Bronchial epithelial cell (primary cell): Measurements from ENCODE around the gene ZBTB48. TPM values are rescaled to one million over a fixed set of nuclear protein-coding genes. Genes with fewer than 3 reads are reported as not detected.

Experiments
- DNase-seq: peaks from one replicate; pipeline ENCODE4 v3.0.0-alpha.2; 2010; ENCODE audit warnings: low read depth
- FAIRE-seq: peaks from 2 replicates; lab custom pipeline; 2011; peaks lifted over from hg19 to GRCh38; lab: Jason Lieb, UNC
- H3K27me3 ChIP-seq: 2 replicates; pipeline ENCODE4 v1.5.1; 2011; ENCODE audit warnings: low read length; ENCODE audit not compliant: control insufficient read depth, insufficient read depth
- H3K36me3 ChIP-seq: 2 replicates; pipeline ENCODE4 v1.5.1; 2011; ENCODE audit warnings: low read length; ENCODE audit not compliant: control insufficient read depth, insufficient read depth
- H3K4me3 ChIP-seq: 2 replicates; pipeline ENCODE4 v1.5.1; 2011; ENCODE audit warnings: mild to moderate bottlenecking, low read depth, low read length, control low read depth
- total RNA-seq: library from RNA; depleted of rRNA; stranded (reverse); fragments of >200 nt; gene quantifications from 2 replicates; pipeline ENCODE4 v1.2.1, GENCODE V29; 2014
- TF ChIP-seq, protein P1 (sequence below): IDR thresholded peaks from 2 replicates; pipeline ENCODE4 v1.5.1; 2011; ENCODE audit warnings: mild to moderate bottlenecking, moderate library complexity, low read length, control low read depth, inconsistent platforms; ENCODE audit not compliant: insufficient read depth, severe bottlenecking

Gene ZBTB48
- total RNA-seq, 1 donor from 2014 or later = 19.7 TPM

DNA sequence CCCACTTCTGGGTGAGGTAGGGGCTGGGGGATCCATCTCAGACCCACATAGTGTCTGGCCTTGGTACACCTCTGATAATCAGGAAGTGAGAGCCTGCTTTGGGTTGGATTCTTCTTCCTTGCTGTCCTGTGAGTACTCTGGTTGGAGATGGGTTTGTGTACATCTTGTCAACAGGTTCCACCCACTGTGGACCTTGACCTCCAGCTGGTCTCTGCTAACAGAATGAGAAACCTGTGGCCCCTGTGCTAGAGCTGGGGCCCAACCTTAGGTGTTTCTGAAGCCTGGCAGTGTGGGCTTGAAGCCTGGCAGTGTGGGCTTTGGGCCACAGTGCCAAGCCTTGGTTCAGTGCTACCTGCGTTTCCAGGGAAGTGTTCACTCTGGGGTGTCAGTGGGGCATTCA lies 2.6 kb downstream of the ZBTB48 start:
- TF ChIP-seq, protein P1, sequence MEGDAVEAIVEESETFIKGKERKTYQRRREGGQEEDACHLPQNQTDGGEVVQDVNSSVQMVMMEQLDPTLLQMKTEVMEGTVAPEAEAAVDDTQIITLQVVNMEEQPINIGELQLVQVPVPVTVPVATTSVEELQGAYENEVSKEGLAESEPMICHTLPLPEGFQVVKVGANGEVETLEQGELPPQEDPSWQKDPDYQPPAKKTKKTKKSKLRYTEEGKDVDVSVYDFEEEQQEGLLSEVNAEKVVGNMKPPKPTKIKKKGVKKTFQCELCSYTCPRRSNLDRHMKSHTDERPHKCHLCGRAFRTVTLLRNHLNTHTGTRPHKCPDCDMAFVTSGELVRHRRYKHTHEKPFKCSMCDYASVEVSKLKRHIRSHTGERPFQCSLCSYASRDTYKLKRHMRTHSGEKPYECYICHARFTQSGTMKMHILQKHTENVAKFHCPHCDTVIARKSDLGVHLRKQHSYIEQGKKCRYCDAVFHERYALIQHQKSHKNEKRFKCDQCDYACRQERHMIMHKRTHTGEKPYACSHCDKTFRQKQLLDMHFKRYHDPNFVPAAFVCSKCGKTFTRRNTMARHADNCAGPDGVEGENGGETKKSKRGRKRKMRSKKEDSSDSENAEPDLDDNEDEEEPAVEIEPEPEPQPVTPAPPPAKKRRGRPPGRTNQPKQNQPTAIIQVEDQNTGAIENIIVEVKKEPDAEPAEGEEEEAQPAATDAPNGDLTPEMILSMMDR = no peak
- Histone ChIP-seq H3K36me3 (peaks cover 4% of the 10 kb centered on the region), H3K27me3 (no peaks in the 10 kb centered on the region), H3K4me3 (no peak overlapping the region)
- DNase-seq = no peak
- no peak for FAIRE-seq

DNA sequence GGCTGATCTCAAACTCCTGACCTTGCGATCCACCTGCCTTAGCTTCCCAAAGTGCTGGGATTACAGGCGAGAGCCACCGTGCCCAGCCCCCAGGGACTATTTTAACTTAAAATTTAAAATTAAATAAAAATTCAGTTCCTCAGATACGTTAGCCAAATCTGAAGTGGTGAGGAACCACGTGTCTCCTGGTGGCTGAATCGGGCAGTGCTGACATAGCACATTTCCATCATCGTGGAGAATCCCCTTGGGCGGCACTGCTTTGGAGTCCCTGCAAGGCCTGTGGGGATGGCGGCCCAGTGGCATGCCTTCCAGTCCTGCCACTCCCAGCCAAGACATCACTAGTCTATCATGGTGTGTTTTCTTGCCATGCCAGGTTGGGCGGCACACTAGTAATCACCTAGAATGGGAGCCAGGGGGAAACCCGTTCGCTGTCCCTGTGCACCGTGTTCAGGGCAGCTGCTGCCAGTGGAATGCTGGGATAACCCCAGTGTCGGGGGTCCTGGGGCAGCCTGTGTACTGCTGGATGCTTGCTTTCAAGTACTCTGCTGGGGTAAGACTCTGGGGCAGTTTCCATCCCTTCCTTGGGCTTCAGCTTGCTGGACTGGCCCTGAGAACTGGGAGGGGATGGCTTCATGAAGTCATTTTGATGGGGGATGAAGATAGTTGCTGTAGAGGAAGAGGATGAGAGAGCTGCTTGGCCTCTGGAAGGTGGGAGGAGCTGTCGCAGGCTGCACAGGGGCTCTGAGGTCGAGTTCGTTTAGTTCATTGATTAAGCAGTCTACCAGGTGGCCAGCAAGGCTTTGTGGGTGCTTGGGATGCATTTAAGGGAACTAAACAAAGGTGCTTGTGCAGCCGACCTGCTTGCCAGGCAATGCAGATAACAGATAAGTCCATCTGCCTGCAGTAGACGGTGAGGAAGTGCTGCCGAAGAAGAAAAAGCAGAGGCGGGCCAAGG lies 4.6 kb downstream of the ZBTB48 start:
- Histone ChIP-seq H3K27me3 (no peaks in the 10 kb centered on the region), H3K36me3 (peaks cover 12% of the 10 kb centered on the region), H3K4me3 (no peak overlapping the region)
- TF ChIP-seq, protein P1 = no peak
- DNase-seq (no peak), FAIRE-seq (no peak)

DNA sequence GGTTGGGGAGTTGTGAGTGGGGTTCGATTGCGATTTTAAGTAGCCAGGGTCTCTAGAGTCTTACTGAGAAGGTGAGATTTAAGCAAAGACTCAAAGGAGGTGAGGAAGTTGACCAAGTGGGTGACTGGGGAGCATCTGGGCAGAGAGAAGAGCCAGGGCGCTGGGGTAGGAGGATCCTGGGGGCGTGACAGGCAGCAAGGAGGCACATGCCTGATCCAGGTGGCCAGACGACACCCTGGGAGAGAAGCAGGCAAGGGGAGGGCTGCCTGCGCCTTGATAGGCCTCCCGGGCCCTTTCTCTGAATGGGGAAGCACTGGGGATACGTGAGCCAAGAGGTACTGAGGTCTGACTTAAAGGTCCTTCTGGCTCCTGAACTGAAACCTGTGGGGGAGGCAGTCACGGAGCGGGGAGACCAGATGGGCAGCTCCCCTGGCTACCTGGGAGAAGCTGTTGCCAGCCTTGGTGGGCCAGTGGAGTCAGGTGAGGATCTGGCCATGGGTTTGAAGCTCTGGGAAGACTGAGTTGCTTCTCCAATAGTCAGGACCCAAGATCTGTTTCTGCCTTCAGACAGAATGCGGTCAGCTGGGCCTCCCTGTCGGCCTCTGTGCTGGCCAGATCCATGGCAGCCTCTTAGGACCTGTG lies 5.4 kb downstream of the ZBTB48 start:
- Histone ChIP-seq H3K27me3 (no peaks in the 10 kb centered on the region), H3K36me3 (peaks cover 13% of the 10 kb centered on the region), H3K4me3 (no peak overlapping the region)
- FAIRE-seq (no peak), DNase-seq (no peak)
- TF ChIP-seq, protein P1 = no peak

DNA sequence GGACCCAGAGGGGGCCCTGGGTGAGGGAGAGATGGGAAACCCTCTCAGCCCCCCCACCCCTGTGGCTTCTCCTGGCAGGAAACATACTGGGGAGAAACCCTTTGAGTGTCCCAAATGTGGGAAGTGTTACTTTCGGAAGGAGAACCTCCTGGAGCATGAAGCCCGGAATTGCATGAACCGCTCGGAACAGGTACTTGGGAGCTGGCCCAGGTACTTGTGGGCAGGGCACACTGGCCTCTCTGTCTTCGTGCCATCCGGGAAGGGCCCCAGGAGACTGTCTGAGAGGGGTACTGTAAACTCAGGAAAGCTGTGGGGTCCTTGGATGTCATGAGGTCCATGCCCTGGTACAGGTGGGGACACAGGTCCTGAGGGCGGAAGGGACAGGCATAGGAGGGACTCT lies 6.0 kb downstream of the ZBTB48 start:
- TF ChIP-seq, protein P1 = no peak
- Histone ChIP-seq H3K4me3 (no peak overlapping the region), H3K36me3 (peaks cover 13% of the 10 kb centered on the region), H3K27me3 (no peaks in the 10 kb centered on the region)
- FAIRE-seq (no peak), DNase-seq (no peak)

GRCh38 chr1:6586404-6586816 lies 6.6 kb downstream of the ZBTB48 start:
- DNase-seq (no peak), FAIRE-seq (no peak)
- Histone ChIP-seq H3K4me3 (no peak overlapping the region), H3K27me3 (no peaks in the 10 kb centered on the region), H3K36me3 (peaks cover 17% of the 10 kb centered on the region)
- TF ChIP-seq, protein P1 = no peak
